Astrocyte (in vitro differentiated cells and primary cell): ENCODE results near the gene CCDC69. TPM values are rescaled to one million over a fixed set of nuclear protein-coding genes. Genes with fewer than 3 reads are reported as not detected.

Source experiments
- DNase-seq: peaks from one replicate; pipeline ENCODE4 v3.0.0-alpha.2; 2010; ENCODE audit warnings: low read depth
- FAIRE-seq: peaks from 2 replicates; lab custom pipeline; 2011; peaks lifted over from hg19 to GRCh38; lab: Jason Lieb, UNC
- H2AFZ ChIP-seq: 2 replicates; pipeline ENCODE4 v1.6.0; 2012; ENCODE audit warnings: low read depth, low read length, inconsistent platforms
- H3K27ac ChIP-seq: 2 replicates; pipeline ENCODE4 v1.5.1; 2011; ENCODE audit warnings: low read depth, low read length, inconsistent platforms
- H3K27me3 ChIP-seq: 2 replicates; pipeline ENCODE4 v1.6.0; 2011; ENCODE audit warnings: low read length, inconsistent platforms; ENCODE audit not compliant: insufficient read depth
- H3K36me3 ChIP-seq: 2 replicates; pipeline ENCODE4 v1.5.1; 2011; ENCODE audit warnings: low read length, inconsistent platforms; ENCODE audit not compliant: insufficient read depth
- H3K4me1 ChIP-seq: 2 replicates; pipeline ENCODE4 v1.5.1; 2011; ENCODE audit warnings: low read length, inconsistent platforms; ENCODE audit not compliant: insufficient read depth
- H3K4me2 ChIP-seq: 2 replicates; pipeline ENCODE4 v1.6.0; 2012; ENCODE audit warnings: low read length, inconsistent platforms
- H3K4me3 ChIP-seq: 2 replicates; pipeline ENCODE4 v1.5.1; 2011; ENCODE audit warnings: low read depth, mild to moderate bottlenecking, low read length, inconsistent platforms; ENCODE audit not compliant: insufficient read depth
- H3K79me2 ChIP-seq: 2 replicates; pipeline ENCODE4 v1.6.0; 2012; ENCODE audit warnings: mild to moderate bottlenecking, low read length, inconsistent platforms; ENCODE audit not compliant: insufficient read depth
- H3K9ac ChIP-seq: 2 replicates; pipeline ENCODE4 v1.6.0; 2012; ENCODE audit warnings: mild to moderate bottlenecking, low read length, inconsistent platforms
- H3K9me3 ChIP-seq: 2 replicates; pipeline ENCODE4 v1.5.1; 2012; ENCODE audit warnings: low read depth, mild to moderate bottlenecking, low read length, inconsistent platforms; ENCODE audit not compliant: insufficient read depth
- H4K20me1 ChIP-seq: 2 replicates; pipeline ENCODE4 v1.6.0; 2012; ENCODE audit warnings: low read length, inconsistent platforms; ENCODE audit not compliant: insufficient read depth
- H3K27ac Mint-ChIP-seq: one replicate; pipeline ENCODE4 v1.8.0; 2021; ENCODE audit warnings: mild to moderate bottlenecking, mixed read lengths; ENCODE audit not compliant: unreplicated experiment
- H3K27me3 Mint-ChIP-seq: one replicate; pipeline ENCODE4 v1.8.0; 2021; ENCODE audit warnings: low read depth, mixed read lengths; ENCODE audit not compliant: unreplicated experiment
- H3K36me3 Mint-ChIP-seq: one replicate; pipeline ENCODE4 v1.8.0; 2021; ENCODE audit warnings: low read depth, mixed read lengths; ENCODE audit not compliant: unreplicated experiment
- H3K4me1 Mint-ChIP-seq: one replicate; pipeline ENCODE4 v1.8.0; 2021; ENCODE audit warnings: low read depth, mixed read lengths; ENCODE audit not compliant: unreplicated experiment
- H3K4me3 Mint-ChIP-seq: one replicate; pipeline ENCODE4 v1.8.0; 2021; ENCODE audit warnings: mild to moderate bottlenecking, moderate library complexity, mixed read lengths; ENCODE audit not compliant: unreplicated experiment
- H3K9me3 Mint-ChIP-seq: one replicate; pipeline ENCODE4 v1.8.0; 2021; ENCODE audit warnings: mild to moderate bottlenecking, mixed read lengths; ENCODE audit not compliant: unreplicated experiment
- EZH2 ChIP-seq: IDR thresholded peaks from 2 replicates; pipeline ENCODE4 v1.6.1; 2012; ENCODE audit warnings: mild to moderate bottlenecking, low read length, inconsistent platforms; ENCODE audit not compliant: insufficient read depth
- total RNA-seq: library from RNA; stranded (reverse); gene quantifications from 2 replicates; pipeline ENCODE4 v1.2.1, GENCODE V29; 2021
- TF ChIP-seq, protein P1 (sequence below): IDR thresholded peaks from 2 replicates; pipeline ENCODE4 v1.5.1; 2011; ENCODE audit warnings: low read depth, mild to moderate bottlenecking, inconsistent platforms, low read length, moderate library complexity; ENCODE audit not compliant: insufficient read depth

Gene CCDC69
- total RNA-seq, 1 donor from 2014 or later: 4.1 TPM

DNA sequence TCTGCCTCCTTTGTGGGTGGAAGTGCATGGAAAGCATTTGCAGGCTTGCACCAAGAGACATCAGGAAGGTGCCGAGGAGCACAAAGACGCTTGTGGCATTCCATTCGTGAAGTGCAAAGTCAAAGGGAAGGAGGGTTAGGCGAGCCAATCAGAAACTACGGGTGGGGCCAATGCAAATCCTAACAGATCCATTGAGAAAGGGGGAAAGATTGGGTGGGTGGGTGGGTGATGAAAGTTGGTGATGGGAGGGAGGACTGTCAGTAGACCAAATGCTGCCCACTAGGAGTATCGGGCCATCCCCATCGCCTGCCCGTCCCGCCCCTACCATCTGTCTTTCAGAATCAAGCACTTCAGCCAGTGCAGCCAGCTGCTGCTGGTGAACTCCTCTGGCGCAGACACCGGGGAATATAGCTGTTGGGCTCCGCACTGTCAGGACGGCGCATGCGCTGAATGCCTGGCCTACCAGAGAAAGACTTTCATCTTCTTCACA is 49.2 kb downstream of the CCDC69 start:
- peaks cover 2% of the 10 kb centered on the region for H3K9me3 Mint-ChIP-seq
- no peak overlapping the region for H3K4me3 Mint-ChIP-seq
- H3K27ac Mint-ChIP-seq: no peak overlapping the region
- Histone ChIP-seq H3K79me2 (no peaks in the 10 kb centered on the region), H3K36me3 (no peaks in the 10 kb centered on the region), H3K4me3 (no peak overlapping the region), H3K4me2 (no peak overlapping the region), H2AFZ (no peak overlapping the region), H4K20me1 (no peaks in the 10 kb centered on the region), H3K27ac (no peak overlapping the region), H3K9me3 (no peaks in the 10 kb centered on the region), H3K9ac (no peak overlapping the region), H3K27me3 (peaks cover 10% of the 10 kb centered on the region), H3K4me1 (no peaks in the 10 kb centered on the region)
- DNase-seq (no peak), FAIRE-seq (no peak)
- H3K36me3 Mint-ChIP-seq: peaks cover 4% of the 10 kb centered on the region
- no peak for TF ChIP-seq EZH2
- TF ChIP-seq, protein P1, sequence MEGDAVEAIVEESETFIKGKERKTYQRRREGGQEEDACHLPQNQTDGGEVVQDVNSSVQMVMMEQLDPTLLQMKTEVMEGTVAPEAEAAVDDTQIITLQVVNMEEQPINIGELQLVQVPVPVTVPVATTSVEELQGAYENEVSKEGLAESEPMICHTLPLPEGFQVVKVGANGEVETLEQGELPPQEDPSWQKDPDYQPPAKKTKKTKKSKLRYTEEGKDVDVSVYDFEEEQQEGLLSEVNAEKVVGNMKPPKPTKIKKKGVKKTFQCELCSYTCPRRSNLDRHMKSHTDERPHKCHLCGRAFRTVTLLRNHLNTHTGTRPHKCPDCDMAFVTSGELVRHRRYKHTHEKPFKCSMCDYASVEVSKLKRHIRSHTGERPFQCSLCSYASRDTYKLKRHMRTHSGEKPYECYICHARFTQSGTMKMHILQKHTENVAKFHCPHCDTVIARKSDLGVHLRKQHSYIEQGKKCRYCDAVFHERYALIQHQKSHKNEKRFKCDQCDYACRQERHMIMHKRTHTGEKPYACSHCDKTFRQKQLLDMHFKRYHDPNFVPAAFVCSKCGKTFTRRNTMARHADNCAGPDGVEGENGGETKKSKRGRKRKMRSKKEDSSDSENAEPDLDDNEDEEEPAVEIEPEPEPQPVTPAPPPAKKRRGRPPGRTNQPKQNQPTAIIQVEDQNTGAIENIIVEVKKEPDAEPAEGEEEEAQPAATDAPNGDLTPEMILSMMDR: no peak
- H3K27me3 Mint-ChIP-seq: peaks cover 25% of the 10 kb centered on the region
- H3K4me1 Mint-ChIP-seq: no peaks in the 10 kb centered on the region

DNA sequence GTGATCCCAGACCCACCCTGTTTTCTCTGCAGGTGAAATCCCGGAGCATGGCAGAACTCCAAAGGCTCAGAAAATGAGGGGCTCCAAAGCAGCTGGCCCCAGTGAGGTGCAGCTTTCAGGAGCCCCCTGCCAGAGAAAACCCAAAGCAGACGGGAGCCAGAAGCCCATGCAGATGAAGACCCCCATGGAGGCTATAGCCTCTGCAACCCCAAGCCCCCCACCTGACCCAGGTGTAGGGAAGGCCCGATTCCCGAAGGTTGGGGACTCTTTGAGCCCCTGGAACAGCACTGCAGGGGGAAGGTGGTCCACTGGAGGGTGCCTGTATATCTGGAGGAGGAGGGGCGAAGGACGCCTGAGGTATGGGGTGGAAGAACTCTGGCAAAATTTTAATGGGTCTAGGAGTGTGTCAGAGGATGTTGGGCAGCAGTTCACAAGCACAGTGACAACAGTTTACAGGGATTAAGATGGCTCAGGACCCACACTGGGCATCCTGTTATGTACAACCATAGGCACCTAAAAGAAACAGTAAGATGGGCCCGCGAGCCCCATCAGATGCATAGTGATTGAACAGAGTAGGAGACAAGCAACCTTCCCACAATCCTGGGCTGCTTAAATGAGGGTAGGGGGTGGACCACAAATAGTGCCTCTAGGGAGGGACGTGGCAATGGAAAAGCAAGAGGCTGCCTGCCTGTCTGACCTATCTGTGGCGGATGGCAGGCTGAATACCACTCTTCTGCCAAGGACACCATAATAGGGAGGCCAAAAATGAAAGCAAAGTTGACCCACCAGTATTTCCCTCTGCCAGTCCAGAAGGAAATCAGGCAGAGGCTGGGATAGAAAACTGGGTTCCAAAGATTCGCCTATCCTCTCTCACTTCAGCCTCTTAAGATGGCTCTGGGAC is 49.9 kb downstream of the CCDC69 start:
- Histone ChIP-seq H3K4me1 (no peaks in the 10 kb centered on the region), H4K20me1 (no peaks in the 10 kb centered on the region), H3K9me3 (no peaks in the 10 kb centered on the region), H3K9ac (no peak overlapping the region), H3K27ac (no peak overlapping the region), H3K4me2 (no peak overlapping the region), H3K79me2 (no peaks in the 10 kb centered on the region), H3K4me3 (no peak overlapping the region), H3K36me3 (no peaks in the 10 kb centered on the region), H2AFZ (no peak overlapping the region), H3K27me3 (peaks cover 10% of the 10 kb centered on the region)
- FAIRE-seq: no peak
- H3K4me3 Mint-ChIP-seq: no peak overlapping the region
- H3K27me3 Mint-ChIP-seq: peaks cover 28% of the 10 kb centered on the region
- peaks cover 3% of the 10 kb centered on the region for H3K36me3 Mint-ChIP-seq
- peaks cover 2% of the 10 kb centered on the region for H3K9me3 Mint-ChIP-seq
- DNase-seq: no peak
- H3K4me1 Mint-ChIP-seq: no peaks in the 10 kb centered on the region
- no peak overlapping the region for H3K27ac Mint-ChIP-seq
- TF ChIP-seq EZH2: no peak
- TF ChIP-seq, protein P1: no peak

DNA sequence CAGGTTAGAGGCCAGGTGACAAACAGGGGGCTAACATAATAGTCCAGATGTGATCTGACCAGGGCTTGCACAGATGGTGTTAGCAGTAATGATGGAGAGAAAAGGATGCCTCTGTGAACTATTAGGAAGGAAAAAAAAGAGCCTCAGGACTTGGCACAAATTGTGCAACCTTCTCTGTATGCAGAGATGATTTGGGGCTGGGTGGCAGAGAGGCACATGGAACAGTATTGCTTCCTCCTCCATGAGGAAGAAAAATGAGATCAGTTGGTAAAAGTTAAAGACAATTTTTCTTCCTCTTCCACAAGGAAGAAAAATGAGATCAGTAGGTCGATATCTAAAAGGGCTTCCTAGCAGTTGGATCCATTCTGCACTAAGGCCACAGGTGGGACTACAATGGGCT is 52.4 kb downstream of the CCDC69 start:
- no peaks in the 10 kb centered on the region for H3K9me3 ChIP-seq
- no peak overlapping the region for H3K9ac ChIP-seq
- no peaks in the 10 kb centered on the region for H3K79me2 ChIP-seq
- no peak for DNase-seq
- no peak for TF ChIP-seq EZH2
- TF ChIP-seq, protein P1: no peak
- no peak for FAIRE-seq
- Mint-ChIP-seq H3K27me3 (peaks cover 24% of the 10 kb centered on the region), H3K4me1 (no peaks in the 10 kb centered on the region), H3K9me3 (no peaks in the 10 kb centered on the region), H3K27ac (no peak overlapping the region), H3K4me3 (no peak overlapping the region), H3K36me3 (no peaks in the 10 kb centered on the region)
- no peaks in the 10 kb centered on the region for H3K4me1 ChIP-seq
- no peak overlapping the region for H2AFZ ChIP-seq
- H4K20me1 ChIP-seq: no peaks in the 10 kb centered on the region
- H3K4me3 ChIP-seq: no peak overlapping the region
- H3K27ac ChIP-seq: no peak overlapping the region
- no peak overlapping the region for H3K4me2 ChIP-seq
- no peaks in the 10 kb centered on the region for H3K36me3 ChIP-seq
- H3K27me3 ChIP-seq: peaks cover 4% of the 10 kb centered on the region
